Left ventricle myocardium inferior (tissue), 1 donor: ENCODE results near the gene RAP1GAP. TPM values are rescaled to one million over a fixed set of nuclear protein-coding genes. Genes with fewer than 3 reads are reported as not detected.
A peak's percentile ranks its signal among the peaks of the same experiment; 100 is the strongest.

ENCODE experiments used
- DNase-seq: peaks from one replicate; pipeline ENCODE4 v3.0.0-alpha.2; 2020
- H3K27ac ChIP-seq: fragments of 200-600 bp; replicated peaks from 2 replicates; pipeline ENCODE4 v1.8.0; 2021
- H3K27me3 ChIP-seq: fragments of 200-600 bp; 2 replicates; pipeline ENCODE4 v1.8.0; 2021; ENCODE audit warnings: low read depth
- H3K36me3 ChIP-seq: fragments of 200-600 bp; 2 replicates; pipeline ENCODE4 v1.8.0; 2021
- H3K4me1 ChIP-seq: fragments of 200-600 bp; 2 replicates; pipeline ENCODE4 v1.8.0; 2021
- H3K4me3 ChIP-seq: fragments of 200-600 bp; 2 replicates; pipeline ENCODE4 v1.8.0; 2021; ENCODE audit warnings: mild to moderate bottlenecking, moderate library complexity
- H3K9me3 ChIP-seq: fragments of 200-600 bp; replicated peaks from 2 replicates; pipeline ENCODE4 v1.8.0; 2021
- intact Hi-C: fragments of 100-400 bp; cut with micrococcal nuclease; formaldehyde crosslinking; loops from one replicate; pipeline ENCODE4 v1.11.0; 2022
- total RNA-seq: library from RNA; stranded (reverse); fragmentation: NEBNext Ultra II Directional; extraction: Animal tissue kit (Norgen Biotek cat#: 25700); gene quantifications from one replicate; pipeline ENCODE4 v1.2.1, GENCODE V29; 2021
- TF ChIP-seq, protein P1 (sequence below): fragments of 200-600 bp; IDR thresholded peaks from 2 replicates; pipeline ENCODE4 v1.8.0; 2021; ENCODE audit warnings: antibody characterized with exemption, mild to moderate bottlenecking, borderline replicate concordance
- donor health status: DM: no; HTN: yes; CAD: no; lungs with severe emphysema.

Gene RAP1GAP
- total RNA-seq, 1 donor from 2014 or later = 6.2 TPM

DNA sequence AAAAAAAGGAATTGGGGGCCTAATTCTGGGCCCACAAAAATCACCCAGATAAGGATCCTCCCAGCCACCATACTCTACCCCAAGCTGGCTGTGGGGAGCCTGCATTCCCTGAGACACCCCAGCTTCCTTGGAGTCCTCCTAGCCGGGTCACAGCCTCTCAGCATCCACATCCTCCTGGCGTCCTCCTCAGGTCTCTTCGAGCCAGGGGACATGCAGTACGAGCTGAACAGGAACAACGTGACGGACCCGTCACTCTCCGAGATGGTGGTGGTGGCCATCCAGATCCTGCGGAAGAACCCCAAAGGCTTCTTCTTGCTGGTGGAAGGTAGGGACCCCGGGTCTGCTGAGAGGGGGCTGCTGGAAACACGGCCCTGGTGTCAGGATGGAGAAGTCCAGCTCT is 95.7 kb downstream of the RAP1GAP start:
- Histone ChIP-seq H3K4me3 (no peak overlapping the region), H3K36me3 (no peaks in the 10 kb centered on the region), H3K4me1 (peaks cover 24% of the 10 kb centered on the region), H3K27me3 (no peaks in the 10 kb centered on the region), H3K27ac (peak overlapping the region; percentile 95), H3K9me3 (no peaks in the 10 kb centered on the region)
- TF ChIP-seq, protein P1, sequence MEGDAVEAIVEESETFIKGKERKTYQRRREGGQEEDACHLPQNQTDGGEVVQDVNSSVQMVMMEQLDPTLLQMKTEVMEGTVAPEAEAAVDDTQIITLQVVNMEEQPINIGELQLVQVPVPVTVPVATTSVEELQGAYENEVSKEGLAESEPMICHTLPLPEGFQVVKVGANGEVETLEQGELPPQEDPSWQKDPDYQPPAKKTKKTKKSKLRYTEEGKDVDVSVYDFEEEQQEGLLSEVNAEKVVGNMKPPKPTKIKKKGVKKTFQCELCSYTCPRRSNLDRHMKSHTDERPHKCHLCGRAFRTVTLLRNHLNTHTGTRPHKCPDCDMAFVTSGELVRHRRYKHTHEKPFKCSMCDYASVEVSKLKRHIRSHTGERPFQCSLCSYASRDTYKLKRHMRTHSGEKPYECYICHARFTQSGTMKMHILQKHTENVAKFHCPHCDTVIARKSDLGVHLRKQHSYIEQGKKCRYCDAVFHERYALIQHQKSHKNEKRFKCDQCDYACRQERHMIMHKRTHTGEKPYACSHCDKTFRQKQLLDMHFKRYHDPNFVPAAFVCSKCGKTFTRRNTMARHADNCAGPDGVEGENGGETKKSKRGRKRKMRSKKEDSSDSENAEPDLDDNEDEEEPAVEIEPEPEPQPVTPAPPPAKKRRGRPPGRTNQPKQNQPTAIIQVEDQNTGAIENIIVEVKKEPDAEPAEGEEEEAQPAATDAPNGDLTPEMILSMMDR = no peak
- intact Hi-C loops = loop anchor here (10.0 kb wide), 1 partner anchor 59 kb away; no protein-coding TSS in a partner anchor
- DNase-seq = no peak

DNA sequence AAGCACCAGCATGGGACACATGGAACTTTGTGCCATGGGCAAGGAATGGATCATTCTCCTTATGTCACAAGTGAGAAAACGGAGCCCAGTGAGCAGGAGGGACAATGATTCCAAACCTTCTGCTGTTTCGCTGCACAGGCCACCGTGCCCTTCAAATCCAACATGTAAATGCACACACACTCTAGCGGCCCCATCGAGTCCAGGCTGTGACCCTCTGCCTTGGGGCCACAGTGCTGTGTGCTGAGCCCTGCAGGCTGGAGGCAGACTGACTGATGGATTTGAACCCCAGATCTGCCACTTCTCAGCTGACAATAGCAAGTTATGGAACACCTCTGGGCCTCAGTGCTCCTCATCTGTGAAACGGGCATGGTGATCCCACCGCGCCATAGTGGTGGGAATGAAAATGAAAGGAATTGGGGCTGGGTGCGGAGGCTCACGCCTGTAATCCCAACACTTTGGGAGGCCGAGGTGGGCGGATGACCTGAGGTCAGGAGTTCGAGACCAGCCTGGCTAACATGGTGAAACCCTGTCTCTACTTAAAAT is 96.4 kb downstream of the RAP1GAP start:
- no peaks in the 10 kb centered on the region for H3K9me3 ChIP-seq
- peaks cover 24% of the 10 kb centered on the region for H3K4me1 ChIP-seq
- DNase-seq = no peak
- H3K27ac ChIP-seq = no peak overlapping the region
- no peak overlapping the region for H3K4me3 ChIP-seq
- intact Hi-C loops = loop anchor here (10.0 kb wide), 1 partner anchor 58 kb away; no protein-coding TSS in a partner anchor
- no peaks in the 10 kb centered on the region for H3K36me3 ChIP-seq
- no peaks in the 10 kb centered on the region for H3K27me3 ChIP-seq
- TF ChIP-seq, protein P1 = no peak

DNA sequence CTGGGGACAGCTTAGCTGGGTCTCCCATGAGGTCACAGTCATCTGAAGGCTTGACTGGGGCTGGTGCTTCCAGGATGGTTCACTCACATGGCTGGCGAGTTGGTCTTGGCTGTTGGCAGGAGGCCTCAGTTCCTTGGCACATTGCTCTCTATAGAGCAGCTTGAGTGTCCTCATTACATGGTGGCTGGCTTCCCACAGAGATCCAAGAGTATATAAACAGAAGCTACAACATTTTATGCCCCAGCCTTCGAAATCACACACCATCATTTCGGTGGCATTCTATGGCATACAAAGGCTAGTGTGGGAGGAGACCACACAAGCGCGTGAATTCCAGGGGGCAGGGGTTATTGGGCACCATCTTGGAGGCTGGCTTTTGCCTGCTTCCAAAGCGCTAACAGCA is 96.9 kb downstream of the RAP1GAP start:
- intact Hi-C loops = loop anchor here (10.0 kb wide), 1 partner anchor 57 kb away; no protein-coding TSS in a partner anchor
- H3K27ac ChIP-seq = no peak overlapping the region
- H3K4me3 ChIP-seq = no peak overlapping the region
- H3K4me1 ChIP-seq = peaks cover 24% of the 10 kb centered on the region
- no peaks in the 10 kb centered on the region for H3K27me3 ChIP-seq
- H3K9me3 ChIP-seq = no peaks in the 10 kb centered on the region
- TF ChIP-seq, protein P1 = no peak
- DNase-seq = no peak
- no peaks in the 10 kb centered on the region for H3K36me3 ChIP-seq

DNA sequence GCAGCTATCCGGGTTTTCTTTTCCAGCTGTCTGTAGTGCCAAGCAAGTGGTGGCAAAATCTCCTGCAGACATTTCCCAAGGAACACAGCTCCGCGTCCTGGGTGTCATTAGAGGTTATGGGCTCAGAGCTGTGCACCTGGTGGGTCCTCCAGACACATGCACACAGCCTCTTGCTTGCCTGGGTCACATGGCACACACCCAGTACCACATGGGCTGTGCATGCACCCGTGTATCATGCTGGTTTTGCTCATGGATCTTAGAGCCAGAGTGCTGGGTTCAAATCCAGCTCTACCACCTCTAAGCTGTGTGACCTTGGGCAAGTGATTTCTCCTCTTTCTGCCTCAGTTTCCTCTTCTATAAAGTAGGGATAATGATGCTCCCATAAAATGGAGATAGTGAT is 98.3 kb downstream of the RAP1GAP start:
- TF ChIP-seq, protein P1 = no peak
- Histone ChIP-seq H3K36me3 (no peaks in the 10 kb centered on the region), H3K4me3 (no peak overlapping the region), H3K27me3 (no peaks in the 10 kb centered on the region), H3K4me1 (peaks cover 24% of the 10 kb centered on the region), H3K27ac (no peak overlapping the region), H3K9me3 (no peaks in the 10 kb centered on the region)
- DNase-seq = no peak
- intact Hi-C loops = loop anchor here (10.0 kb wide), 1 partner anchor 56 kb away; no protein-coding TSS in a partner anchor

DNA sequence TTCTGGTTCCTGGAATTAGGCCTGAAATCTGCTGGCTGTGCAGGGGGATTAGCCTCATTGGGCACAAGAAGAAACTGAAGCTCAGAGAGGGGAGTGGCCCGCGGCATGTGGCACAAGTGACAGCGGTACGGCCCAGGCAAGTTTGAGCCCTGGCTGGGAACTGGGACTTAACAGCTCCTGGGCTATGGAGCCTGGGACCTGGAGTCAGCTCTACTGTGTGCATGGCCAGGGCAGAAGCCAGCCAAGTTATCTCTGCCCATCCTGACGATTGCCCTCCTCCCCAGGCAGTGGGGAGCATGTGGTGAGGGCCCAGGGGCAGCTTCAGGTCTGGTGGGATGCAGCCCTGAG is 98.7 kb downstream of the RAP1GAP start:
- H3K36me3 ChIP-seq = no peaks in the 10 kb centered on the region
- H3K9me3 ChIP-seq = no peaks in the 10 kb centered on the region
- TF ChIP-seq, protein P1 = no peak
- DNase-seq = no peak
- H3K27me3 ChIP-seq = no peaks in the 10 kb centered on the region
- H3K27ac ChIP-seq = no peak overlapping the region
- intact Hi-C loops = loop anchor here (10.0 kb wide), 1 partner anchor 56 kb away; no protein-coding TSS in a partner anchor
- no peak overlapping the region for H3K4me3 ChIP-seq
- H3K4me1 ChIP-seq = peaks cover 21% of the 10 kb centered on the region
